ENCODE results near the gene SCAMP5. TPM values are rescaled to one million over a fixed set of nuclear protein-coding genes. Genes with fewer than 3 reads are reported as not detected.

Gene SCAMP5
- total RNA-seq, 8 experiments from 2014 or later = 3.6 to 62.7 (median 51.5) TPM

DNA sequence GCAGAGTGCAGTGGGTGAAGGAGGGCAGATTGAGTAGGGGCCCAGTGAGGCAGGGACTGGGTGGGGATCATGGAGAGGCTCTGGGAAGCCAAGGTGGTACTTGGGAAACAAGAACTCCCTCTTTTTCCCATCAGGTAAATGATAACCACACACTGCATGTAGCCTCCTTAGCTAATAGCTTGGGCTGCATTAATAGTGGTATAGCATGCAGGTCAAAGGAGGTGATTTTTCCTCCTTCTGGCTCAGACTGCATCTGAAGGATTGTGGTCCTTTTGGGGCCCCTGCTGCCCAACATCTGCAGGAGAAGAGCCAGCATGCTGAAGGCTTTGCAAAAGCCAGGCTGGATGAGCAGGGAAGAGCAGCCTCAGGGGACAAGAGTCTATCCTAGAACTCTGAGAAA, 73.4 kb downstream of the SCAMP5 start:
- ATAC-seq (replicated peaks in 6 of 8) = no peak
- peaks cover 4 to 14% of the 10 kb centered on the region in 2 donors for H3K4me1 ChIP-seq (replicated peaks in 1 of 2)
- H3K4me3 ChIP-seq = no peak overlapping the region
- H3K27ac ChIP-seq = no peak overlapping the region
- in situ Hi-C loops (cut with MboI; ENCODE audit: low pct_unique_long_range_greater_than_20kb in 2 of 9, low sequenced_read_pairs in 9 of 9, unreplicated experiment in 9 of 9) = no loop called here

DNA sequence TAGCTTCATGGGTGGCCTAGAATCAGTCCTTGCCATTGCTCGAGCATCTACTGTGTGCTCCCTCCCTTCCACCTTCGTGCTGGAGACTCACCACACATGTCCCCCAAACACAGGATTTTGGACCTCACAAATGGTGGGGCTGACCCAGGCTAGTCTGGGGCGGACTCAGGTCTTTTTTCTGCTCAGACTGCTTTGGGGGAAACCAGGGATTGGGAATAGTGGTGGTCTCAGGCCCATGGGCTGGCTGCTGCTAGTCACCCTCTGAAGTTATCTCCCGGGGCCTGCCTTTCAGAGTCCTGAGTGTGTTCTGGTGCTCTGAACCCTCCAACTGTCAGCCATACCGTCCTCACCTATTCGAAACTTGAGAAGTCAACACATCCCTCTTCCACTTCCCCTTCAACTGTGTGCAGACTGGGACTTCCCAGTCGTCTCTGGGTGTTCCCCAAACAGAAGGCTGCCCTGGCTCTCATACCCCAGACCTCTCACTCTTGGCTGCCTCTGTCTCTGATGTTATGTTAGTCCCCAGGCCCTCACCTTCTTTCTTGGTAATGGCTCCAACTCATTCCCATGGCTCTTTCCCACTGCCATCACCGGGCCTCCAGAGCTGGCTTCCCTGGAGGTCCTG, 74.0 kb downstream of the SCAMP5 start:
- peaks cover 4 to 14% of the 10 kb centered on the region in 2 donors for H3K4me1 ChIP-seq (replicated peaks in 1 of 2)
- no peak overlapping the region for H3K4me3 ChIP-seq
- no peak for ATAC-seq (replicated peaks in 6 of 8)
- H3K27ac ChIP-seq = no peak overlapping the region
- in situ Hi-C loops (cut with MboI; ENCODE audit: low pct_unique_long_range_greater_than_20kb in 2 of 9, low sequenced_read_pairs in 9 of 9, unreplicated experiment in 9 of 9) = no loop called here
- WGBS, 10 experiments = 50 to 100% (median 82%) methylated on average over 1 to 5 of the region's 8 CpGs; no CpG with 5 or more reads in 1 of the 10 experiments

DNA sequence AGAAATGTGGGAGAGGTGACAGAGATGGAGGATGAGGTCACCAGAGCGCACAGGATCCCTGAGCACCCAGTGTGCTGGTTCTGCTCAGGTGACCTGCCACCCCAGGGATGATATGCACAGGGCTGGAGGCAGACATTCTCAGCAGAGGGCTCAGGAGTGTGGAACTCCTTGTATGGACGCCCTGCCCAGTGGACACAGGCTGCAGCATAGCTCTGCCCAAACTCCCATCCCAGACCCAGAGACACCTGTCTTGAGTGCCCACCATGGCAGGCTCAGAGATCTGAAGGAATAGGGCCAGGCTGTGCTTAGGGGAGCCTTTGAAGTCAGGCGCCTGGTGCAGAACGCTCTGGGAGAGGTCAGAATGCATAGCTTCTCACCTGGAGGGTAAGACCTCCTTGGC, 75.3 kb downstream of the SCAMP5 start:
- in situ Hi-C loops (cut with MboI; ENCODE audit: low pct_unique_long_range_greater_than_20kb in 2 of 9, low sequenced_read_pairs in 9 of 9, unreplicated experiment in 9 of 9) = no loop called here
- 100% methylated on average over 1 of the region's 4 CpGs; no CpG with 5 or more reads in 6 of the 10 experiments for WGBS, 10 experiments

More for the DNA sequence above, 75.3 kb downstream of the SCAMP5 start:
- H3K27ac ChIP-seq = no peak overlapping the region
- H3K4me1 ChIP-seq (replicated peaks in 1 of 2) = peaks cover 4 to 11% of the 10 kb centered on the region in 2 donors
- ATAC-seq (replicated peaks in 6 of 8) = no peak
- H3K4me3 ChIP-seq = no peak overlapping the region

Other genes starting within 250 kb of the SCAMP5 start
- gene CYP1A2, start 246.7 kb upstream of the SCAMP5 start, total RNA-seq = under 1 TPM in 4 of 8 experiments, not detected in 4; 0.13 to 0.47 (median 0.14) TPM
- gene CSK, start 213.5 kb upstream of the SCAMP5 start, total RNA-seq = 100 to 1,000 TPM in 2 of 8 experiments, 10 to 100 TPM in 6; 15.6 to 155 (median 27.0) TPM
- gene LMAN1L, start 182.7 kb upstream of the SCAMP5 start, total RNA-seq = 1 to 10 TPM in 2 of 8 experiments, under 1 TPM in 5, not detected in 1; 0.08 to 1.8 (median 0.32) TPM
- under 1 TPM in 7 of 8 experiments, not detected in 1; 0.11 to 0.66 (median 0.32) TPM for gene CPLX3, start 168.9 kb upstream of the SCAMP5 start, total RNA-seq
- gene ULK3, start 152.4 kb upstream of the SCAMP5 start, total RNA-seq = 10 to 100 TPM; 19.8 to 37.2 (median 28.6) TPM
- gene SCAMP2, start 122.2 kb upstream of the SCAMP5 start, total RNA-seq = 10 to 100 TPM; 12.3 to 49.9 (median 24.0) TPM
- 10 to 100 TPM; 43.0 to 70.9 (median 54.5) TPM for gene MPI, start 105.5 kb upstream of the SCAMP5 start, total RNA-seq
- 10 to 100 TPM; 22.2 to 62.1 (median 46.6) TPM for gene FAM219B, start 88.7 kb upstream of the SCAMP5 start, total RNA-seq
- gene COX5A, start 57.5 kb upstream of the SCAMP5 start, total RNA-seq = 100 to 1,000 TPM; 108 to 262 (median 203) TPM
- 10 to 100 TPM in 4 of 8 experiments, 1 to 10 TPM in 4; 3.2 to 13.9 (median 9.5) TPM for gene RPP25, start 38.8 kb upstream of the SCAMP5 start, total RNA-seq
- 10 to 100 TPM in 4 of 8 experiments, 1 to 10 TPM in 4; 4.7 to 16.1 (median 9.9) TPM for gene PPCDC, start 28.0 kb downstream of the SCAMP5 start, total RNA-seq
- gene C15orf39, start 206.3 kb downstream of the SCAMP5 start, total RNA-seq = 10 to 100 TPM in 2 of 8 experiments, 1 to 10 TPM in 6; 2.2 to 11.0 (median 5.8) TPM

All from motor neuron (in vitro differentiated cells).